ENCODE measurements around the gene NR6A1. TPM values are rescaled to one million over a fixed set of nuclear protein-coding genes. Genes with fewer than 3 reads are reported as not detected.

Gene NR6A1
- total RNA-seq, 2 experiments from 2014 or later, result not detected

GRCh38 chr9:124498040-124498439 is 273.1 kb downstream of the NR6A1 start:
- Histone ChIP-seq H3K4me1 (ENCODE audit: insufficient read depth, low read length) (peaks cover 16% of the 10 kb centered on the region), H3K4me3 (ENCODE audit: low read length) (no peak overlapping the region), H3K27me3 (ENCODE audit: control insufficient read depth in 1 of 2, insufficient read depth in 2 of 2, low read length in 2 of 2) (peaks cover 7 to 16% of the 10 kb centered on the region in 2 experiments), H3K36me3 (ENCODE audit: insufficient read depth, low read length) (no peaks in the 10 kb centered on the region), H3K9me3 (ENCODE audit: control insufficient read depth in 1 of 2, insufficient read depth in 1 of 2, low read length in 2 of 2) (no peaks in the 10 kb centered on the region), H3K27ac (ENCODE audit: low read depth in 1 of 2, low read length in 2 of 2) (no peak overlapping the region)
- Mint-ChIP-seq H3K9me3 (no peaks in the 10 kb centered on the region), H3K36me3 (ENCODE audit: low read depth) (no peaks in the 10 kb centered on the region), H3K27ac (no peak overlapping the region), H3K27me3 (peaks cover 18% of the 10 kb centered on the region), H3K4me1 (ENCODE audit: low read depth) (peaks cover 10% of the 10 kb centered on the region), H3K4me3 (no peak overlapping the region)
- DNase-seq, result no peak
- CTCF ChIA-PET, result no interaction called here
- POLR2A ChIA-PET, result no interaction called here
- ATAC-seq (ENCODE audit: poor library complexity), result no peak
- intact Hi-C loops (cut with DNase I, micrococcal nuclease), result no loop called here
- TF ChIP-seq CTCF (IDR thresholded peaks at IDR 0.05), result no peak

- H3K9me3 ChIP-seq (ENCODE audit: control insufficient read depth in 1 of 2, insufficient read depth in 1 of 2, low read length in 2 of 2), result no peaks in the 10 kb centered on the region
- peaks cover 18% of the 10 kb centered on the region for H3K27me3 Mint-ChIP-seq
These were observed 273.7 kb downstream of the NR6A1 start for GRCh38 chr9:124497441-124497840.

GRCh38 chr9:124496463-124496862 is 274.6 kb downstream of the NR6A1 start:
- Histone ChIP-seq H3K36me3 (ENCODE audit: insufficient read depth, low read length) (no peaks in the 10 kb centered on the region), H3K27me3 (ENCODE audit: control insufficient read depth in 1 of 2, insufficient read depth in 2 of 2, low read length in 2 of 2) (peaks cover 3 to 4% of the 10 kb centered on the region in 2 experiments), H3K4me1 (ENCODE audit: insufficient read depth, low read length) (peaks cover 16% of the 10 kb centered on the region), H3K4me3 (ENCODE audit: low read length) (no peak overlapping the region), H3K27ac (ENCODE audit: low read depth in 1 of 2, low read length in 2 of 2) (no peak overlapping the region), H3K9me3 (ENCODE audit: control insufficient read depth in 1 of 2, insufficient read depth in 1 of 2, low read length in 2 of 2) (no peaks in the 10 kb centered on the region)
- Mint-ChIP-seq H3K4me1 (ENCODE audit: low read depth) (peaks cover 10% of the 10 kb centered on the region), H3K27ac (peak overlapping the region; percentile 67), H3K9me3 (no peaks in the 10 kb centered on the region), H3K27me3 (peaks cover 11% of the 10 kb centered on the region), H3K36me3 (ENCODE audit: low read depth) (no peaks in the 10 kb centered on the region), H3K4me3 (peak overlapping the region; percentile 68)
- DNase-seq, result no peak
- intact Hi-C loops (cut with DNase I, micrococcal nuclease), result no loop called here
- ATAC-seq (ENCODE audit: poor library complexity), result no peak
- TF ChIP-seq CTCF (IDR thresholded peaks at IDR 0.05), result no peak
- ChIA-PET POLR2A (no interaction called here), CTCF (no interaction called here)

More at GRCh38 chr9:124497441-124497840, 273.7 kb downstream of the NR6A1 start:
- no peaks in the 10 kb centered on the region for H3K36me3 ChIP-seq (ENCODE audit: insufficient read depth, low read length)
- H3K4me3 Mint-ChIP-seq, result no peak overlapping the region
- no peak overlapping the region for H3K27ac Mint-ChIP-seq
- H3K36me3 Mint-ChIP-seq (ENCODE audit: low read depth), result no peaks in the 10 kb centered on the region
- peaks cover 5 to 13% of the 10 kb centered on the region in 2 experiments for H3K27me3 ChIP-seq (ENCODE audit: control insufficient read depth in 1 of 2, insufficient read depth in 2 of 2, low read length in 2 of 2)
- H3K4me1 Mint-ChIP-seq (ENCODE audit: low read depth), result peaks cover 10% of the 10 kb centered on the region
- H3K9me3 Mint-ChIP-seq, result no peaks in the 10 kb centered on the region
- H3K4me1 ChIP-seq (ENCODE audit: insufficient read depth, low read length), result peaks cover 16% of the 10 kb centered on the region
- TF ChIP-seq CTCF (IDR thresholded peaks at IDR 0.05), result no peak
- H3K4me3 ChIP-seq (ENCODE audit: low read length), result no peak overlapping the region
- CTCF ChIA-PET, result no interaction called here
- DNase-seq, result no peak
- no peak for ATAC-seq (ENCODE audit: poor library complexity)
- POLR2A ChIA-PET, result no interaction called here
- H3K27ac ChIP-seq (ENCODE audit: low read depth in 1 of 2, low read length in 2 of 2), result no peak overlapping the region
- intact Hi-C loops (cut with DNase I, micrococcal nuclease), result no loop called here
